Measurements from ENCODE around the gene R3HDM4.

GRCh38 chr19:883661-884211, 29.3 kb downstream of the R3HDM4 start:
- TF ChIP-seq, protein P1, sequence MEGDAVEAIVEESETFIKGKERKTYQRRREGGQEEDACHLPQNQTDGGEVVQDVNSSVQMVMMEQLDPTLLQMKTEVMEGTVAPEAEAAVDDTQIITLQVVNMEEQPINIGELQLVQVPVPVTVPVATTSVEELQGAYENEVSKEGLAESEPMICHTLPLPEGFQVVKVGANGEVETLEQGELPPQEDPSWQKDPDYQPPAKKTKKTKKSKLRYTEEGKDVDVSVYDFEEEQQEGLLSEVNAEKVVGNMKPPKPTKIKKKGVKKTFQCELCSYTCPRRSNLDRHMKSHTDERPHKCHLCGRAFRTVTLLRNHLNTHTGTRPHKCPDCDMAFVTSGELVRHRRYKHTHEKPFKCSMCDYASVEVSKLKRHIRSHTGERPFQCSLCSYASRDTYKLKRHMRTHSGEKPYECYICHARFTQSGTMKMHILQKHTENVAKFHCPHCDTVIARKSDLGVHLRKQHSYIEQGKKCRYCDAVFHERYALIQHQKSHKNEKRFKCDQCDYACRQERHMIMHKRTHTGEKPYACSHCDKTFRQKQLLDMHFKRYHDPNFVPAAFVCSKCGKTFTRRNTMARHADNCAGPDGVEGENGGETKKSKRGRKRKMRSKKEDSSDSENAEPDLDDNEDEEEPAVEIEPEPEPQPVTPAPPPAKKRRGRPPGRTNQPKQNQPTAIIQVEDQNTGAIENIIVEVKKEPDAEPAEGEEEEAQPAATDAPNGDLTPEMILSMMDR (IDR thresholded peaks at IDR 0.05; ENCODE audit: low read depth, low read length, missing input control), result no peak
- TF ChIP-seq REST (IDR thresholded peaks at IDR 0.05) (no peak), GABPA (IDR thresholded peaks at IDR 0.05 in 1 of 2, conservative IDR thresholded peaks at IDR 0.05 in 1 of 2) (no peak), FOXA1 (IDR thresholded peaks at IDR 0.05) (no peak)

Data from liver (tissue), 3 donors.